ENCODE data around the gene CUL1. TPM values are rescaled to one million over a fixed set of nuclear protein-coding genes. Genes with fewer than 3 reads are reported as not detected.

The CUL1 gene
- total RNA-seq = 35.7 TPM

DNA sequence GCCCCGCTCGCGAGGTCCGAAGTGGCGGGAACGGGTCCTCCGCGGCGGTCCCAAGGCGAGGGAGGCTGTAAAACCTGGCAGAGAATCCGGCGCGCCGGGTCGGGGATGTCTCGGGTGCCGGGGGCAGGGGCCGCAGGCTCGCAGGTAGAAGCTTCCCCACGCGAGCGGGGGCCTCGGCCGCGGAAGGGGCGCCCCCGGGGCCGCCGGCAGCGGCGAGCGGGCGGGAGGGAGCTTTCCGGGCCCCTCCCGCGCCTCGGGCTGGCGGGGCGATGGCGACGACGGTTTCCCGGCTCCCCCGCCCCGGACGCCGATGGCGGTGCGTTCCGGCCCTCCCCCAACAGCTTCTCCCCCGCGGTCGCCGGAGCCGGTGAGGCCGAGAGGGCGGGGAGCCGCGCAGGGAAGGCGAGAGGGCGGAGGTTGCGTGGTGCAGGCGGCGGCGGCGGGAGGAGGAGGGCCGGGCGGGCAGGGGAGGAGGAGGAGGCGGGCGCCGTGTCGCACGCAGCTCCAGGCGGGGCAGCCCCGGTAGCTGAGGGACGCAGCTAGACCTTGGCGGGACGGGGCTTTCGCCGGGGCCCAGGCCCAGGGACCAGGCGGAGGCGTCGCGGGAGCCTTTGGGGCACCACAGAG, at the start of gene CUL1:
Gene CUL1, plus strand, starts transcription at position 507 of the 627 bp plus-strand sequence. CDS start 31,220 bp downstream, outside the sequence.
- DNase-seq (ENCODE audit: low spot score) = peak; percentile 82

DNA sequence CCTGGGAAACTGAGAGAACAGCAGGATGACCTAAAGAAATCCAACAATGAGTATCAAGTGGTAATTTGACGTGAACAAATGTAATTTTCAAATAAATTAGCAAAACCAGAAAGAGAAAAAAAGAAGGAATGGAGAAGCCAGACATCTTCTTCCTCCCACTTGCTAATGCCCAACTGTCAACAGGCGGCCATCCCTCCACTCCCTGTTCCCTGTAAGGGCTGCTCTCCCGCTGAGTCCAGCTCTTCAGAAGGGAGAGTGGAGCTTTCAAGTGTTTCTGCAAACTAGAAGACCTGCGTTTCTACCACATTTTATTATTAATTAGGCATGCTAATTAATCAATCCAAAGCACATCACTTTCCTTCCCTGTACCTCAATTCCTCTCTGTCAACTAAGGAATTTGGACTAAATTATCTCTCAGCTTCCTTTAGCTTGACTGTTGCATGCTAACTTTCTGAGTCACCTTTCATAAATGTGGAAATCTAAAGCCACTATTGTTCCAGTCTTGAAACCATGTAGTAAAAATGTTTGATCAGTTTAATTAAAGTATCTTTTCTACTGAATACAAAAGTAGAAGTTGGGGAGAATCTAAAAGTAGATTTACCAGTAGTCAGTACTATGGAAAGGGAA, 48.4 kb upstream of the CUL1 start:
- no peak for DNase-seq (ENCODE audit: low spot score)

- DNase-seq (ENCODE audit: low spot score) = no peak
Observed at GRCh38 chr7:148652773-148653172, 45.9 kb upstream of the CUL1 start.

DNA sequence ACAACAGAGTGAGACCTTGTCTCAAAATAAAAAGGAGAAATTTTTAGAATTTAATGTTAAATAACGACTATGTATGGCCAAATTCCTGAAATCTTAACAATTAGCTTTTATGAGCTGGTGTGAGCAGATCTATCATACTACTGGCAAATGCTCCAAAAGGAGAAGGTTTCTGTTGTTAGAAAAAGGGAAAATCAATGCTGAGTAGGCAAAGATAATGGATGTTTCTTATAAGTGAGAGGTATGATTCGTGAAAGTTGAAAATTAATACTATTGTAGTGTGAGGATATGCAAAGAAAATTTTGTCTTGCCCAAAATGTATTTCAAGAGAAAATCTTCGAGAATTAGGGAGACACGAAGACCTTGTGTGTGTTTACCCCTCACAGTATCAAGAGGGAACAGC, 40.8 kb upstream of the CUL1 start:
- DNase-seq (ENCODE audit: low spot score) = no peak

GRCh38 chr7:148661471-148661870, 37.2 kb upstream of the CUL1 start:
- DNase-seq (ENCODE audit: low spot score) = no peak

- no peak for DNase-seq (ENCODE audit: low spot score)
Observed at GRCh38 chr7:148662646-148663045, 36.1 kb upstream of the CUL1 start.

DNA sequence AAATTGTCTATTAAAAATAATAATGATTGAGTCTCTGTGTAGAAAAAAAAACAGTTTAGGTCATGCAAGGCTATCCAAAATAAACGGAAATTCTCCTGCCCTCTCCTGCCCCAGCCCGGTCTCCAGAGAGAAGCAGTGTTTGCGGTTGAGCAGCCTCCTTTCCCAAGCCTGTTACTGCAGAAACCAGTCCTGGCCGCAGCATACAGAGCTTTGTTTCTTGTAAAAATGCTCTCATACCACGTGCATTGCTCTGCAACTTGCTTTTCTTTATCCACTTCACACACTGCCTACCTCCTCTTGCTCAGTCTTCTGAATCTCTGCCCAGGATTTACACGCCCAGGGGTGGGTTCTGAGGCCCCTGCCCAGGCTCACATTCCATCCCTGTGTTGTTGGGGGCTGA, 34.4 kb upstream of the CUL1 start:
- DNase-seq (ENCODE audit: low spot score) = no peak

DNA sequence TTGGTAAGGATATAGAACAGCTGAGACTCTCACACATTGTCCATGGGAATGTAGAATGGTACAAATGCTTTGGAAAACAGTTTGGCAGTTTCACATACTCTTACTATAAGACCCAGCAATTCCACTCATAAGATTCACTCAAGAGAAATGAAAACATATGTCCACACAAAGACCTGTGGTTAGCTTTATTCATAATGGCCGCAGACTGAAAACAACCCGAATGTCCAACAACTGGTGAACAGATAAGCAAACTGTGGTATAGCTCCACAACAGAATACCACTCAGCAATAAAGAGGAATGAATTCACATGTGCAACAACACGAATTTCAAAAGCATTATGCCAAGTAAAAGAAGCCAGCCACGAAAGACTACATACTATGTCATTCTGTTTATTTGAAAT, 33.5 kb upstream of the CUL1 start:
- no peak for DNase-seq (ENCODE audit: low spot score)

DNA sequence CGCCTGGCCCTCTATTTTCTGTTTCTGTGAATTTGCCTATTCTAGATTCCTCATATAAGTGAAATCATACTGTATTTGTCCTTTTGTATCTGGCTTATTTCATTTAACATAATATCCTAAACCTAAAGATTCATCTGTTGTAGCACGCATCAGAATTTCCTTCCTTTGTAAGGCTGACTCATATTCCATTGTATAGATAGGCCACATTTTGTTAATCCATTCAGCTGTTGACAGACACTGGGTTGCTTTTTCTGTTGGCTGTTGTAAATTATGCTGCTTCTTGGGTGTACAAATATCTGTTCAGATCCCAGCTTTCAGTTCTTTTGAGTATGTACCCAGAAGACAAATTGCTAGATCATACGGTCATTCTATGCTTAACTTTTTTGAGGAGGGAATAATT, 28.8 kb upstream of the CUL1 start:
- DNase-seq (ENCODE audit: low spot score) = no peak

- DNase-seq (ENCODE audit: low spot score) = no peak
Observed at GRCh38 chr7:148670374-148670773, 28.3 kb upstream of the CUL1 start.

GRCh38 chr7:148670807-148671206, 27.9 kb upstream of the CUL1 start:
- no peak for DNase-seq (ENCODE audit: low spot score)

GRCh38 chr7:148672041-148672440, 26.7 kb upstream of the CUL1 start:
- no peak for DNase-seq (ENCODE audit: low spot score)

DNA sequence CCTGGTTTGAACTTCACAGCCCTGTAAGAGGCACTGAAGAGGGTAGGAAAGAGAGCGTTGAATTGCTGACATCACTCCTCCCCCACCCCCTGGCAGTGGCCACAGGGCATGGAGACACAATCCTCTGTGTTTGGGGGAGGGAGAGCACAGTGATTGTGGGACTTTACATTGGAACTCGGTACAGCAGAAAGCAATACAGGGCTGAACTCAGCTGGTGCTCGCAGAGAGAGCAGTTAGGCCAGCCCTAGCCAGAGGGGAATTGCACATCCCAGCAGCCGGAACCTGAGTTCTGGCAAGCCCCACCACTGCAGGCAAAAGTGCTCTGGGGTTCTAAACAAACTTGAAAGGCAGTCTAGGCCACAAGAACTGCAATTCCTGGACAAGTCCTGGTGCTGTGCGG, 24.0 kb upstream of the CUL1 start:
- no peak for DNase-seq (ENCODE audit: low spot score)

DNA sequence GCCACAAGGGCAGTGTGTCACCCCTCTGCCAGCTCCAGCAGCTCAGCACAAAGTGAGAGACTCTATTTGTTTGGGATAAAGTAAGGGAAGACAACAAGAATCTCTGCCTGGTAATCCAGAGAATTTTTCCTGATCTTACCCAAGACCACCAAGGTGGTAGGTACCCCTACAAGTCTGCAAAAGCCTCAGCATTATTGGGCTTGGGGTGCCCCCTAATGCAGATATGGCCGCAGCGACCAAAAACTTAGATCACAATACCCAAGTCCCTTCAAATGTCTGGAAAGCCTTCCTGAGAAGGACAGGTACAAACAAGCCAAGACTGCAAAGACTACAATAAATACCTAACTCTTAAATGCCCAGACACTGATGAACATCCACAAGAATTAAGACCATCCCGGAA, 22.4 kb upstream of the CUL1 start:
- no peak for DNase-seq (ENCODE audit: low spot score)

- no peak for DNase-seq (ENCODE audit: low spot score)
Observed at GRCh38 chr7:148681821-148682220, 16.9 kb upstream of the CUL1 start.

- DNase-seq (ENCODE audit: low spot score) = no peak
Observed at GRCh38 chr7:148684289-148684830, 14.3 kb upstream of the CUL1 start.

DNA sequence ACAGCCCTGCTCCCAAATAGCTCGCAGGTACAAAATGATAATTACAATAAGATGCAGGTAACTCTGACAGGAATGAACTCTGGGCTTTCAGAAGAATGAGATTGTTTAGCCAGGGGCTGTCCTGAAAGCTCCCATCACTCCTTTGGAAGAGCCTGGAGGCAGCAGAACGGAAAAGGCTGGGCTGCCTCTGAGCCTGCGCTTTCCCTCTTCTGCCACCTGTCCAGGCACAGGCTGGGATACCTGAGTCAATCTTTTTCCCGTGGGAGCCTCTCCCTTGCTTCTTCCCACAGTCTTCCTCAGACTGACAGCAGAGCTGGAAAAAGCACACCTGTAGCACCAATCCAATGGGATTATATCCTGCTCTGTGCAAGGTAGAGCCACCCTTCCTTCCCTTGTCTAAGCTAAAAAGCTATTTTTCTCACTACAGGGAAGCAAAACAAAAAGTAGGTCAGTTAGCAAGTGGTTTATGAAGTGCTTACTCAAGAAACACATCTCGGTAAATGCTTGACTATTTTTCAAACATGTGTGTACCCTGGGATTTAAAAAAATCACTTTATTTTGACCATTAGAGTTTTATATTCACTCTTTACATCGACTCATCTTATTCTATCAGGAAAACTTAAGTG, 12.3 kb upstream of the CUL1 start:
- no peak for DNase-seq (ENCODE audit: low spot score)

DNA sequence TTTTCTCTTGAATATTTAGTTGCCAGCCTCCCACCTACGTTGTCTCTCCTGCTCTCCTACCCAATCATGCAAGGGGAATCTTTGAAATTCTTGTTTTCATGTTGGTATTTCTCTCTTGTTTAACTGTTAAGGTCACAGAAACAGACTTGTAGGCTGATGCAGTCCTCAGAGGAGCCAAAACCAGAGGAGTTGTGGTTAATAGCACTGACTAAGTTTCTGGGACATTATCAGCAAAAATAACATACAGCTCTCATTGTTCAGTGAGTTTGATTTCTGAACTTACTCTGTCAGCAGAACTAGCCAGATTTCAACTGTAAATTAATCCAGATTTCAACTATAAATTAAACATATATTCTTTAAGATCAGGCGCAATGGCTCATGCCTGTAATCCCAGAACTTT, 11.1 kb upstream of the CUL1 start:
- no peak for DNase-seq (ENCODE audit: low spot score)

DNA sequence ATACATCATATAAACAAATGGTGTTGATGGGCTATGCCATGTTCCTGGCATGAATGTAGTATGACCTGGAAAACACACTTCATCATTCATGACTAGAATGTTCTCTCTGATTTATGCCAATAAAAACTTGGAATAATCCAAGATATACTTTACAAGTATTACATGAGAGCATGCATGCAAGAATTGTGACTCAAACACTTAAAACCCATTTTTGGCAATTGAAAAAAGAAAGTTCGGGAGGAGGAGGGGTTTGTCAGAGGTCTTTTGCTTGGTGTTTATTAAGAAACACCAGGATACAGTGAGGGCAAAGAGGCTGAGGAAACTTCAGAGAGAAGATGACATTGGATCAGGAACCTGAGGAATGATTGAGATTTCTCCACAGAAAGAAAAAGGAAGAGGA, 10.2 kb upstream of the CUL1 start:
- no peak for DNase-seq (ENCODE audit: low spot score)

- no peak for DNase-seq (ENCODE audit: low spot score)
Observed at GRCh38 chr7:148693651-148694050, 5.1 kb upstream of the CUL1 start.

- DNase-seq (ENCODE audit: low spot score) = no peak
Observed at GRCh38 chr7:148694631-148695030, 4.1 kb upstream of the CUL1 start.

- no peak for DNase-seq (ENCODE audit: low spot score)
Observed at GRCh38 chr7:148695953-148696352, 2.8 kb upstream of the CUL1 start.

- no peak for DNase-seq (ENCODE audit: low spot score)
Observed at GRCh38 chr7:148696787-148697186, 1.9 kb upstream of the CUL1 start.
